ENCODE data around the gene GBGT1.
"Not testable (repeated sequence)": the region's sequence is repeated elsewhere in the genome, so short reads cannot be mapped to it uniquely, and the experiment has no call there.

GBGT1 gene

GRCh38 chr9:133163504-133164172 is at the start of gene GBGT1:
Gene GBGT1, minus strand, starts transcription at chr9:133163914. Its CDS starts 1,502 bp downstream, at chr9:133162412.
- DNase-seq: peak; percentile 70

- DNase-seq: no peak
Observed at GRCh38 chr9:133210609-133211008, 46.9 kb upstream of the GBGT1 start.

- DNase-seq: no peak
Observed at GRCh38 chr9:133210202-133210532, 46.5 kb upstream of the GBGT1 start.

- DNase-seq: not testable (repeated sequence)
Observed at GRCh38 chr9:133209327-133210201, 45.9 kb upstream of the GBGT1 start.

- DNase-seq: not testable (repeated sequence)
Observed at GRCh38 chr9:133208880-133209300, 45.2 kb upstream of the GBGT1 start, which contains the start of gene OBP2B. Gene OBP2B, minus strand, starts transcription at chr9:133209250. Its CDS starts 51 bp downstream, at chr9:133209199.

GRCh38 chr9:133208171-133208879 is 44.6 kb upstream of the GBGT1 start:
- not testable (repeated sequence) for DNase-seq

- no peak for DNase-seq
Observed at GRCh38 chr9:133207540-133208170, 43.9 kb upstream of the GBGT1 start.

- DNase-seq: no peak
Observed at GRCh38 chr9:133207021-133207531, 43.4 kb upstream of the GBGT1 start.

GRCh38 chr9:133205996-133206931 is 42.5 kb upstream of the GBGT1 start:
- DNase-seq: no peak

- DNase-seq: not testable (repeated sequence)
Observed at GRCh38 chr9:133205481-133205887, 41.8 kb upstream of the GBGT1 start.

GRCh38 chr9:133204993-133205336 is 41.3 kb upstream of the GBGT1 start:
- no peak for DNase-seq

- no peak for DNase-seq
Observed at GRCh38 chr9:133204335-133204992, 40.8 kb upstream of the GBGT1 start.

- no peak for DNase-seq
Observed at GRCh38 chr9:133203506-133204075, 39.9 kb upstream of the GBGT1 start.

GRCh38 chr9:133202688-133203453 is 39.2 kb upstream of the GBGT1 start:
- no peak for DNase-seq

GRCh38 chr9:133202145-133202513 is 38.4 kb upstream of the GBGT1 start:
- no peak for DNase-seq

GRCh38 chr9:133201424-133202144 is 37.9 kb upstream of the GBGT1 start:
- no peak for DNase-seq

- no peak for DNase-seq
Observed at GRCh38 chr9:133200631-133201030, 36.9 kb upstream of the GBGT1 start.

- peak; percentile 93 for DNase-seq
Observed at GRCh38 chr9:133199648-133200321, 36.1 kb upstream of the GBGT1 start.

GRCh38 chr9:133195029-133195428 is 31.3 kb upstream of the GBGT1 start:
- DNase-seq: no peak

Data from DMS53 (cell line).